ENCODE measurements around the gene NCAN.
"Not testable (repeated sequence)": the region's sequence is repeated elsewhere in the genome, so short reads cannot be mapped to it uniquely, and the experiment has no call there.

The NCAN gene
- total RNA-seq = 0 to 0.97 (median 0.04) reads per million in 18 experiments

DNA sequence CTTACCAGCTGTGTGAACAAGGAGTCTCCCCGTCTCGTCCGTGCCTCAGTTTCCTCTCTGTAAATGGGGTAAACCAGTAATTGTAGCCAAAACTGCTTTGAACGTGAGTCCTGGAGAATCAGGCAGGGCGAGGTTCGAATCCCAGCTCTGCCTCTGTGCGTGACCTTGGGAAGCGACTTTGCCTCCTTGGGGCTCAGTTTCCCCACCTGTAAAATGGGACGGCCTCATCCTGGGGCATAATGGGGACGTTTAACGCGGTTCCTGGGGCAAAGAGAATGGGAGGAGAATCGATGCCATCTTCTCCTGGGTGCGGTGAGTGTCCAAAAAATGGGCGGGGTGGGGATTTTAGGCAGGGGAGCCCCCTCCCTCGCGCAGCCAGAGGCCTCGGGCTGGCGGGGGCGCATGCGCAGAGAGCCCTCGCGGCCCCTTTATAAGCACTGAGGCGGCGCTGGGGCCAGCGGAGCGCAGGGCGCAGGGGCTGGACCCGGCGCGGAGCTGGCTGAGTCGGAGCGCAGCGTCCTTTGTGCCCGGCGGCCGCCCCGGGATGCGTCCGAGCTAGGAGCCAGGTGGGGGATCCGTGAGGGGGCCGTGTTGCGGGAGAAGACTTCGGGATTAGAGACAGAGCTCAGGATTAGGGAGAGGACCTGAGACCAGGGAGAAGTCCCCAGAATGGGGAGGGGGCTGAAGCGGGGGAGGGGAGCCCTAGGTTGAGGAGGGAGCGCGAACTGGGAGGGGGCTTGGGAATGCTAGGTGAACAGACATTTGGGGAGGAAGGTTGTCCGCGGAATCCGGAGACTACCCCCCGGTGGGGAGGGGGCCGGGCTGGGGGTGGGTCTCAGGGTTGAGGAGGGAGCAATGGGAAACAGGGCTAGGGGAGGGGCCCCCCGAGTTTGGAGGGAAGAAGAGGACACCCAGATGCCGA is at the start of gene NCAN:
TSS of gene NCAN (plus strand) at position 460 of the 922 bp plus-strand sequence. CDS start 4,996 bp downstream, outside the sequence.
- DNase-seq = no peak

DNA sequence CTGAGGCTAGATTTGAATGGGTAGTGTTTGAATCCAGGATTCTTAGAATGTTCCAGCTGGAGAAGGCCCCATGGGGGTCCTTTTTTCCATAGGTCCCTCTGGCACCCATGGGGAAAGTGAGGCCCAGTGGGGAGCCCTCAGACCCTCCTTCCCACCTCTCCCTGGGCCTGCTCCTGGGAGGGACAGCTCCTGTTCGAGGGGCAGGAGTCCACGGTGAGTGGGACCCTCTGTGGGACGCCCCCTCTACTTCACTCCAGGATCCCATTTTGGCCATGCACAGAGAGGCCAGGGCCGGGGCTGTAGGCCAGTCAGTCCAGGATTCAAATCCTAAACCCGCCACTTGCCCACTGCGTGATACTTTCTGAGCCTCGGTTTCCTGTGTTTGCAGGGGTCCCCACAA is 49.3 kb upstream of the NCAN start:
- no peak for DNase-seq

DNA sequence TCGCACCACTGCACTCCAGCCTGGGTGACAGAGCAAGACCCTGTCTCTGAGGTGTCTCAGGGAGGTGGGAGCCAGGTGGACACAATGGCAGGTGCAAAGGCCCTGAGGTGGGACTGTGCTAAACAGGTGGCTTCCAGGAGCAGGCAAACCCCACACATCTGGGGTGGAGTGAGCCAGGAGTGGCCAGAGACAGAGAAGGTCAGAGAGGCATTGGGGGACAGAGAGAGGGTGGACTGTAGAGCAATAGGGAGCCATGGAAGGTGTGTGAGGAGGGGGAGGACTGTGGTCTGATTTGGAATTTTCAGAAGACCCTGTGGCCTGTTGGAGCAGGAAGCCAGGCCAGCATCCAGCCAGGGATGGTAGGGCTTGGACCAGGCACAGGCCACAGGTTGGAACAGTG is 46.4 kb upstream of the NCAN start:
- no peak for DNase-seq

DNA sequence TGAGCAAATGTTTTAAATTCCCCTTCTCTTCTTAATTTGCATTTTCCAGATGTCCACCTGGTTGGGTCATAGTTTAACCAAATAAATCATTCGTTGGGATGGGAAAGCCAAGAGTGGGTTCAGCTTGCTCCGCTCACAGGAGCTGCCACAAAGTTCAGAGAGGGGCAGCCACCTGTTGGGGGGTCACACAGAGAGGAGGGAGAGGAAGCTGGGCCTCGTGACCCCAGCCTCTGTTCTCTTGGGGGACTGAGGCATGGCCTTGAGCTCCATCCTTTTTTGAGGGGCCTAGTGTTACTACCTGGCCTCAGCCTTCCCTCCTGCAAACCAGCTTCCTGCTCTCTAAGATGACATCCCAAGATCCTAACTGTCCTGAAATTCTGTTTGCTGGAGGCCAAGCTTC is 44.1 kb upstream of the NCAN start:
- no peak for DNase-seq

DNA sequence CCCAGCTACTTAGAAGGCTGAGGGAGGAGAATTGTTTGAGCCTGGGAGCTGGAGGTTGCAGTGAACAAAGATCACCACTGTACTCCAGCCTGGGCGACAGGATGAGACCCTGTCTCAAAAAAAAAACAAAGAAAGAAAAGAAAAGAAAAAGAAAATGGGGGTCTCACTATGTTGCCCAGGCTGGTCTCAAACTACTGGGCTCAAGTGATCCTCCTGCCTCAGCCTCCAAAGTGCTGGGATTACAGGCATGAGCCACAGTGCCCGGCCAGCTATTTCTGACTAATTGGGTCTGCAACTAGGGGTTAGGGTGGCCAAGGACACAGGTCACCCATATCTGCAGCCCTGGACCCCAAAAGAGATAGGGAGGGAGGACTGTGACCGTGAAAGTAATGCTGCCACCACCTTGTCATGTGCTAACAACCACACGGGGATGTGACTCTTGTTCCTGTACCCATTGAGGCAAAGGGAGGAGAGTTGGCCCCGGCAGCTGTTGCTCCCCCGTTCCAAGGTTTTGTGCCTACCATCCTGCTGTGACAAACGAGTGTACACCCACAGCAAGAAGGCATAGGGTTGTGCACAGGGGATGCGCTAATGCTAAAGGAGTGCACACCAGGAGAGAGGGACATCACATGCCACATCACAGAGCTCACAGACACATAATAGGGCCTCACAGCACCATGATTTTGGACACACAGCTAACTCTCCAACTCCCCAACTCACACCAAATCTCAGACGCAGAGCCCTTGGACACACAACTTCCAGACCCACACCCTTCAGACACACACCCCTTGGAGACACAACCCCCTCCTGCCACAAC is 42.3 kb upstream of the NCAN start:
- DNase-seq = no peak

DNA sequence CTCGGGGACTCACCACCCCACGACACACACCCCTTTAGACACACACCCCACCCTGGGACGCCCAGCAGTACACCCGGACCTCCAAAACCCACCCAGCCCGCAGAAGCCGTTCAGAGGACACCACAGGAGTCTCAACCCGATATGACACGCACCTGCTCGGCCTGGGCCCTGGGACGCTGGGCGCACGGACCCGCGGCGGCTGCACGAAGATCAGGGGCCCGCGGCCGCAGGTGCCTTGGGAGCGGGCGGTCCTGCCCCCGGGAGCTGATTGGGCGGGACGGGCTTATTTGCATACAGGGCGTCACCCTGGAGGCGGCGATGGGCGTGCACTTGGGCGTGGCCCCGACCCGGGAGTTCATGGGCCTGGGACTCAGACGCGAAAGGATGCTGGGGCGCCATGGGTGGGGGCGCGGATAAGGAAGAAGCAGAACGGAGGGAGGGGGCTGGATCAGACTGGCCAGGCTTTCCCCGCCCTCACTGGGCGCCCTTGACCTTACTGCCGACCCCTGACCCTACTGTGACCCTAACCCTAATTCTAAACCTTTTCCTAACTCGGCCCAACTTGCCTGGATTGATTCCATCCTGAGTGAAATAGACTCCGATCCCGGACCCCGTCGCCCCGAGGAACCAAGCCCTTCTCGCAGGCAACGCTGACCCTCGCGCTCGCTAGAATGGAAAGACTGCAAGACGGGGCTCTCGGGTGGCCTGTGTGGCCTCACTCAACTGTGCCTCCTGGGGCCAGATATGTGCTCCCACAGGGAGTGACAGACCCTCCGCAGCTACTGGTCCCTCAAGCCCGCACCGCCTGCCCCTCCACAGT is 41.5 kb upstream of the NCAN start, which contains the start of gene MEF2B:
TSS of gene MEF2B (minus strand) at position 211 of the 820 bp plus-strand sequence. CDS start 19,528 bp downstream, outside the sequence.
- DNase-seq = peak; percentile 26 to 49

DNA sequence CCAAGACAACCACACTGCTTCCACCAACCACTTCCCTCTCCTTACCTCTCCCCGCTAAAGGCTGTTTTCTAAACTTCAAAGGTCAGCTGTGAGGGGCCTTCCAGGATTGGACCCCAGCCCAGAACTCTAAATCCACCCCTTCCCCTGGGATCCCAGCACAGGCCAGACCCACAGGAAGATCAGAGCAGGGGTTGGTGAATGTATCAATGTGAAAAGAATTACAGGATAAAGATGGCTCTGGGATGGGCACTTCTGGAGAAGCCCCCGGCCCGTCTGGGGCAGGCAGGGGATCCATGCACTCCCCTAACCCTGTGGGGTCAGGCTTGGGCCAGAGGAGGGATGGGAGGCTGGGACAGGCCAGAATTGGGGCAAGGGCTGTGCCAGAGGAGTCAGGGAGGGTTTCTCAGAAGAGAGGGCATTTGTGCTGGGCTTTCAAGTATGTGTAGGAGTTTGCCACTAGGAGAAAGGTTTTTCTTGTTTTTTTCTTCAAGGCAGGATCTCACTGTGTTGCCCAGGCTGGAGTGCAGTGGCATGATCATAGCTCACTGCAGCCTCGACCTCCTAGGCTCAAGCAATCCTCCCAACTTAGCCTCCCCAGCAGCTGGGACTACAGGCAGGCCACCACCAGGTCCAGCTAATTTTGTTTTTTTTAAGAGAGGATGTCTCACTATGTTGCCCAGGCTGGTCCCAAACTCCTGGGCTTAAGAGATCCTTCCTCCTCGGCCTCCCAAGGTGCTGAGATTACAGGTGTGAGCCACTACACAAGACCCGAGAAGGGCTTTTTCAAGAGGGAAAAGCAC is 40.7 kb upstream of the NCAN start:
- no peak for DNase-seq

DNA sequence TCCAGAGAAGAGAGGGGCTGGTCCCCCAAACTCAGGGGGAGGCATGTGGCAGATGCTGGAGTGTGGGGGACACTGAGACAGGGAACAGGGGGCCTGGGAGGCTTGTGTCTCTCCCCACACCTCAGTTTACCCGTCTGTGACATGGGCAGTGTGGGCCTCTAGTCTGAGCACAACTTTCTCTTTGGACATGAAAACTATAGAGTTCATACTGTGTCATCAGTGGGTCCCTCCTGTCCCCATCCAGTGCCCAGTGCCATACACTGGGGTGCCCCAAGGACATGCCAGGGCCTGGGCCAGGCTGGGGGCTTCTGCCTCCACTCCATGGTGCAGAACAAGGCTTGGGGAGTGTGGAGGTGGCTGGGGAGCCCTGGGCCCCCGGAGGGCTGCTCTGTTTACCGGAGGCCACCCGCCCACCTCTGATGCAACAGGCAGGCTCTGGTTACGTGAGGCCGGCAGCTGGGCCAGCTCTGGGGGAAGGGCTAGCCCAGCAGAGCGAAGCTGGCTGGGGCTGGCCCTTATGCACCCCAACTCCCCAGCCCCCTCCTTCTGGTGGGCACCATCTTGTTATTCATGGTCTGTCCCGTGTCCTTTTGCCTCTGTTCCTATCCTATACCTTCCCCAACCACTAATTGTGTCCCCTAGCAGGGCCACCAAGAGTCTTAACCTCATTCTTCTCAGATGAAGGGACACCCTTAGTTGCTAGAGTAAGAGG is 39.8 kb upstream of the NCAN start:
- DNase-seq = peak in 1 of 2 donors; percentile 8

DNA sequence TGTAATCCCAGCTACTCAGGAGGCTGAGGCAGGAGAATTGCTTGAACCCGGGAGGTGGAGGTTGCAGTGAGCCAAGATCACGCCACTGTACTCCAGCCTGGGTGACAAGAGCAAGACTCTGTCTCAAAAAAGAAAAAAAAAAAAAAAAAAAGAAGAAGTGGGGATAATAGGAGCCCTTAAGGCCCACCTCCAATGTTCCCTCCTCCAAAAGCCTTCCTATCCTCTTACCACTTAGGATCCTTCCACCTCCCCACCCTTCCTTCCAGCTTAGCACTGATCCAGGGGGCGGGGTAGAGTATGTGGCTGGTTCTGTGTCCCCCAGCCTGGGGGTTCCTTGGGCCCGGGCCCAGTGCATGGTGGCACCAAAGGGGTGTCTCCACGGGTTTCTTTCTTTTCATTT is 38.5 kb upstream of the NCAN start:
- DNase-seq = not testable (repeated sequence)

DNA sequence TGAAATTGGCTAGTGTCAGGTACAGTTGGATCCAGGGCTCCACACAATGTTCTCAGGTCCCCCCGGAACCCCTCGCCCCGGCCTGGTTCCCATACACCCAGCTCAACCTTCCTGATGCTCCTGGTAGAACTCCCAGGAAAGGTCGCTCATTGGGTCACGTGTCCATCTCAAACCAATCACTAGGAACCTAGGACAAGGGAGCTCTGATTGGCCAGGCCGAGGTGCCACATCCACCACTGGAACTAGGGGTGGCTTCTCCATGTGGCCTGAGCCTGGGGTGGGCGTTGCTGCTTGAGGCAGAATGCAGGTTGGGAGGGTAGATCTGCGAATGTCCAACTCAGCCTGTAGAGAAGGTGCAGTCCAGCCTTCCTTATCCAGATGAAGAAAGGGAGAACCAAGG is 34.8 kb upstream of the NCAN start:
- no peak for DNase-seq

DNA sequence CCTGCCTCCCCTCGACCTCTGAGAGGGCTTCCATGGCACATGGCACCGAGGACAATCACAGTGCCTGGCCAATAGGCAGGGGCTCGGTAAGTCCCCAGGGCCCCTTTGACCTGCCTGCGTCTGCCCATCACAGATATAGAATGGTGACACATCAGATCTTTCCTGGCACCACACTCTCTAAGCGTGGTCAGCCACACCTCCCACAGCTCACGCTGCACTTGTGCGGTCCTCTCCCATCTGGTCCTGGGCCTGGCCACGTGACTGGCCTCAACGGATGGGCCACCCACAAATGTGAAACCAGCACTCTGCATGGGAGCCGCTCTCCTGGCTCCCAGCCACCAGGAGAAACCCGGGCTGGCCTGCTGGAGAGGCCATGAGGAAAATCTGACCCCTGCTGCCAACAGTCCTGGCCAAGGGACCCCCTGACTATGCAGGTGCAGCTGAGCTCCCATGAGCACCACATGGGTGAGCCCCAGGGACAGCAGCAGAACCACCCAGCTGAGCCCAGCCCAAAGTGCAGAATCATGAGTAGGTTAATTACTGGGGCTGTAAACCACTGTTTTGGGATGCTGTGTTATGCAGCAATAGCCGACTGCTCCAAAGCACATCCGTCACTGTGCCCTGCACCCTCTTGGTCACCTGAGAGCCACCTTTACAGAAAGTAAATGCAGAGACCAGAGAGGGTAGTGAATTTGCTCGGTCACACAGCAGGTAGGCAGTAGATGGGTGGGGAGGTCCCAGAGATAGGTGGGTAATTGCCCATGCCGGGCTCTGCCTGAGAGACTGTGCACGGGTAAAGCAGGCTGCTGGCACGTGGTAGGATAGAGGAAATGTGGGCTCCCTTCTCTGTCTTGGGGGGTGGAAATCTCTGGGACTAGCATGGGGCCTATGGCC is 32.0 kb upstream of the NCAN start:
- DNase-seq = no peak

DNA sequence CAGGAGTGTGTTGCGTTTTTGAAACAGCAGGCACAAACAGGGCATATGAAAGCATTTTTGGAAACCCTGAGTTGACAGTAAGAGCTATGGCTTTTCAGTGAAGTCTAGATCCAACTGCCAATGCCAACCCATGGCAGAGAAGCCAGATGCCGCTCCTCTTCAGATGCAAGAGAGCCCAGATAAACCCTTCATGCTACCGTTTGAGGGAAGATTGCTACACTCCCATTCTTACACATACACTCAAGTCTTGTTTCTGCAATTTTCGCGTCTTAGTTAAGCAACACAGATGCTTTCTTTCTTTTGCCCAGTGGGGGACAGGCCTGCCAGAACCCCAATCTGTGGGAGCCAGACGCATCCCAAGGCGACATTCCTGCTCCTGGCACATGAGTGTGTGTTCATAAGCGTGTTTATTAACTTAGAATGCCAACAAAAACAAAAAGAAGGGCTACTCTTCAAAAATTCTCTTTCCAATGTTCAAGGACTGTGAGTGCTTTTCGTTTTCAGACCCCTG is 30.2 kb upstream of the NCAN start:
- DNase-seq = no peak

DNA sequence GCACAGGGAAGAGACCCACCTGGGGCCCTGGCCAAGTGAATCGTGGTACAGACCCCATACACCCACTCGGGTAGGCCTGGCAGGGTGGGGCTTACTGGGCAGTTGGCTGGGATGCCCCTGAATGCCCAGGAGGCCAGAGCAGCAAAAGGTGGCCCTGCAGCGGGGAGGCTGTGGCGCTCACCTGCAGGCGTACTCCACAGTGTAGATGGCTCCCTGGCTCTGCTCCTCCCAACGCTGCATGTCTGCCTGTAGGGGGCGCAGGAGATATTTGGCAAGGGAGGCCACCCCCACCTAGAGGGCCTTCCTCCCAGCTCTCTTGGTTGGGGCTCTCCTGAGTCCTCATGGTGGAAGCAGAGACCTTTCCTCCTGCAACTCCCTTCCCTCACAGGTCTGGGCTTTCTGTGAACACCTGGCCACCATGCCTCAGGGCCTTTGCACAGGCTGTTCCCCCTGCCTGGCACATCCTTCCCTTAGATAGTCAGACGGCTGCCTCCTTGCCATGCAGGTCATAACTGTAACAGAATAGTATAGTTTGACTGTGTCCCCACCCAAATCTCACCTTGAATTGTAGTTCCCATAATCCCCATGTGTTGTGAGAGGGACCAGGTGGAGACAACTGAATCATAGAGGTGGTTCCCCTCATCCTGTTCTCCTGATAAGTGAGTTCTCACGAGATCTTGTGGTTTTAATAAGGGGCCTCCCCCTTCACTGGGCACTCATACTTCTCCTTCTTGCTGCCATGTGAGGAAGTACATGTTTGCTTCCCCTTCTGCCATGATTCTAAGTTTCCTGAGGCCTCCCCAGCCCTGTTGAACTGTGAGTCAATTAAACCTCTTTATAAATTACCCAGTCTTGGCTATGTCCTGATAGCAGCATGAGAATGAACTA is 25.7 kb upstream of the NCAN start:
- peak; percentile 58 to 76 for DNase-seq

DNA sequence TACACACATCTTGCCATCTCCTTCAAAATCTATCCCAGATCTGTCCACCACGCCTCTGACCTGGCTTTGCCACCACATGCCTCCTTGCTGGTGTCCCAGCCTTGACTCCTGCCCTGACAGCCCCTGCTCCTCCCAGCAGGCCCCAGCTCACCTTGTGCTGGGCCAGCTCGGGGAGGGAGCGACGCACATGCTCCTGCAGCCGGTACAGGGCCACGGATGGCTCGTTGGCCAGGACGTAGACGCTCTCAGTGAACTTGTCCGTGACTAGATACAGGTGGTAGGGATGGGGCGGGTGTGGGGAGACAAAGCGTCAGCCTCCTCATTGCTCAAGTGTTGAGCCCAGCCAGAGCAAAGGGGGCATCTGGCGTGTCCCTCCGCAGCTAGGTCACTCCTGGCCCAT is 25.0 kb upstream of the NCAN start:
- no peak for DNase-seq

DNA sequence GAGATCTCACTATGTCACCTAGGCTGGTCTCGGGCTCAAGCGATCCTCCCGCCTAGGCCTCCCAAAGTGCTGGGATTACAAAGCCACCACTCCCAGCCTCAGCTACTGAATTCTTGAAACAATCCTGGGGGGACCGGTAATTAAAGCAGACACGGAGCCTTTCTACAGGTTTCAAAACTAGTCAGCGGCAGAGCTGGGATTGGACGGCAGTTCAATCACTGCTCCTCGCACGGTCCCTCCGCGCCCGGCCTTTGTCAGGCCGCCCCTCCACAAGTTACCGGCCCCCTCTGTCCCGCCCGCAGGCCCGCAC is 20.0 kb upstream of the NCAN start:
- no peak for DNase-seq

DNA sequence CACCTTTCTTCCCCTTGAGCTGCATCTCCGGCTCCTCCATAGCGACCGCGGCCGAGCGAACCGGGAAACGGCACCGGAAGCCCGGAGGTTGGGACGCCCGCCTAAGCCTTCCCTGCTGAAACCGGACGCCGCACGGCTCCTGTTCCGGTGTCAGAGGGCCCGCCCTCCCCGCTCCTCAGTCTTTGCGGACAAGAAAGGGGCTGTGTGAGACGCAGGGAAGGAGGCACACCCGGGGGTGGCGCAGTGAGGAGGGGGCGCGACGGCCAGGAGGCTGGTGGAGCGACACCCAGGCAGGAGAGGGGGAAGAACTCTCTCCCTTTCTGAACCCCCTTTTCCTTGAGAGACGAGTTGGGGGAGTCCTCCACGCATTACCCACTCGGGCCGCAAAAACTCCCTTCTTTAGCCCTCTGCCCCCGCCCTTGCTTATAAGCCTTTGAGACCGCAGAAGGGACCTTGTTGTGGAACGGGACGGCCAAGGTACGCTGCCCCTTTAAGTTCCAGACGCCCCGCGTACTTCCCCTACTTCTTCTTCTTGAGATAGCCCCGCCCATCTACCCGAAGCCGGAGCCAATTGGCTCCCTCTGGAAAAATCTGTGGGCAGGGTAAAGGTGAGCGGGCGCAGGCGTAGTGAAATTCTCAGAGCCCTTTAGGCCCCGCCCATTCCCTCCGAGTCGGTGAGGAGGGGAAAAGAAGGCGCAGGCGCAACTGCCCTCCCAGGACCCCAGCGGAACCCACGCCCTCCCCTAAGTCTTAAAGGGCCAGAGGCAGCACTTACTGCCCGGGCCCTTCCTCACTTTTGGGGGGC is 19.5 kb upstream of the NCAN start, which contains the start of the genes BORCS8 and RFXANK:
TSS of gene BORCS8 (minus strand) at position 75 of the 805 bp plus-strand sequence. CDS start at position 40, 35 bp downstream.
TSS of gene RFXANK (plus strand) at position 181 of the 805 bp plus-strand sequence. CDS start 1,689 bp downstream, outside the sequence.
- DNase-seq = peak; percentile 99

DNA sequence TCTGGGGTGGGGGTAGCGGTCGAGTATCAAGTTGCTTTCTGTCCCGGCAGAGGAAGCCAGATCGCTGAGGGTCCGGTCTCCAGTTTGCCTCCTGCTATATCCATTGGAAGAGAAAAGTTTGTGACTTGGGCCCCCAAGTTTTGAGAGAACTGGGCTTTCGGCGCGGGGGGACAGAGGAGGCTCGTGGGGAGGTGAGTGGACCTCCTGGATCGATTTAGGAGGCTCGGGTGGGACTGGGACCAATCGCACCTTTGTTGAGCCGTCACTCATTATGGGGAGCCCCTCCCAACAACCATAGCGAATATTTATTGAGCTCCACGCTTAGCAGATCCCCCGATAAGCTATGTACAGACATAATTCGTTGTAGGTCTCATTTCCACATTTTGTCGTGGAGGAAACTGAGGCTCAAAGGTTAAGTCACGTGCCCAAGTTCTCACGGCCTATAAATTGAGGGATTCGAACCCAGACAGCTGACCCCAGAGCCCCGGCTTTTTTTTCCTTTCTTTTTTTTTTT is 18.8 kb upstream of the NCAN start:
- no peak for DNase-seq
